GM18519 (cell line): ENCODE data around the gene ARHGAP29.
"Not testable (repeated sequence)": the region's sequence is repeated elsewhere in the genome, so short reads cannot be mapped to it uniquely, and the experiment has no call there.

Experiments used
- ATAC-seq: cut with Tn5 transposase; IDR thresholded peaks from one replicate; pipeline ENCODE4 v1.9.1; 2021; ENCODE audit warnings: mild to moderate bottlenecking, moderate library complexity; ENCODE audit not compliant: unreplicated experiment, low FRiP score

ARHGAP29 gene

DNA sequence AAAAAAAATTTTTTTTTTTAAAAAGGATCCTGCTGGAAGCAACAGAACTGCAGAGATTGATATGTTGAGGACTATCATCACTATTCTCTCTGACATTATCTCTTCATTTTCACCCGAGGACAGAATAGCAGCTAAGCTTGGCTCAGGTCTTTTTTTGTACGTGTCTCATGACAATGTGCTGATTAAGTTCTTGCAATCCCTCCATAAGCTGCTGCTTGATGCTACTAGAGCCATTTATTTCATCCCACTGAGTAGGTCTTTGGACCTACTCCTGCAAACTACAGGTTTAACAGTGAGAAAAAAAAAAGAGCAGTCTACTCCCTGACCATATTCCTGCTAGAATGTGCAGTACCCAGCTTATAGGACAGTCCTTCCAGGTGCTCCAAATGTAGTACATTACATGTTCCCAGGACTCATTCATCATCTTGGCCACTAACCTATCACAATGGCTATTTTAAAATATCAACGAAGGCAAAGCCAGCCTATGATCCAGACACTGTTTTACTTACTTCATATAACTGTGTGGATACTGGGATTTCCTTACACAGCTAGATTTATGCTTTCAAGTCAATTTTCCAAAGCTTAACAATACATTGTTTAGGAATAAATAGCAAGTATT, 54.1 kb downstream of the ARHGAP29 start:
- ATAC-seq = no peak

DNA sequence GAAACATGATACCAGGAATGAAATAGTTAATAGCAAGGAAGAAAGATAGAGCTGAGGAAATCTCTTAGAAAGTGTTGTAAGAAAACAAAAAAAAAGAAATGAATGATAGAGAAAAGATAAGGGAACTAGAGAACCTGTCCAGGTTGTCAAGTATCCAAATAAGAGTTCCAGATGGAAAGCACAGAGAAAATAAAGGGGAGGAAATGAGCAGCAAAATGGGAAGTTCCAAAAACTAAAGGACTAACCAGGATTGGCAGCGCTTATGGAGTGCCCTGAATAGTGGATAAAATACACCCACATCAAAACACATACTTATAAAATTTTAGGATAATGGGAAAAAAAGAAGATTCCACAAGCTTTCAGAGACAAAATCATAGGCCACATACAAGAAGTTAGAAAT, 55.2 kb downstream of the ARHGAP29 start:
- no peak for ATAC-seq

DNA sequence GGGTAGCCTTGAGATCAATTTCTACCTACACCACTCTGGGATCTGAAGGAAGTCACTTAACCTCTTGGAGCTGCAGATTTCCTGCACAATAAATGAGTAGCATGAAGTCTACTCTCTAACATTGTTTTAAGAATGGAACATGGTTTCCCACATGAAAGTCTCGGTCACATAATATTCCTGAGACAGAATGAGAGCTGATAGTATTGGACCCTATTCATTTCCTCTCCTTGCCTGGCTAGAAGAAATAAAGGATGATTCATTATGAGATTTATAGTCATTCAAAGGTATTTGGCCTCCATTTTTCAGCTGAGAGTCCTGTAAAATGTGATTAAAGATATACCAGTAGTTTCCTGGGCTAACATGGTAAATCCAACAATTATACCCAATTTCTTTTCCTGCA, 56.7 kb downstream of the ARHGAP29 start:
- ATAC-seq = no peak

DNA sequence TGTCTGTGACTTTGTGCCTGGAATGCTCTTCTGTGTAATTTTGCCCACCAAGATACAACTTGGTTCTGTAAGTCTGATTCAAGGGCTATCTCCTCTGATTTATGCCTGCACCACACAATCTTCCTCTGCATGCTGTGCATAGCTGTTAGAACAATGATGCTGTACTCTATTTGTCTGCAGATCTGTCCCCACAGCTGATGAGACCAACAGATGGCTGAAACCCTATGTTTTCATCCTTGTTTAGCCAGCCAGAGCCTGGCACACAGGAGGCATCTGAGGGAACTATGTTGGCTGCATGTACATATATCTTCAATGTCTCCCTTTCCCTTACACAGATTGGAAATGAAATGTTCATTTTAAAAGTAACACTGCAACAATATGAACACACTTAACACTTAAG, 58.5 kb downstream of the ARHGAP29 start:
- ATAC-seq = no peak

DNA sequence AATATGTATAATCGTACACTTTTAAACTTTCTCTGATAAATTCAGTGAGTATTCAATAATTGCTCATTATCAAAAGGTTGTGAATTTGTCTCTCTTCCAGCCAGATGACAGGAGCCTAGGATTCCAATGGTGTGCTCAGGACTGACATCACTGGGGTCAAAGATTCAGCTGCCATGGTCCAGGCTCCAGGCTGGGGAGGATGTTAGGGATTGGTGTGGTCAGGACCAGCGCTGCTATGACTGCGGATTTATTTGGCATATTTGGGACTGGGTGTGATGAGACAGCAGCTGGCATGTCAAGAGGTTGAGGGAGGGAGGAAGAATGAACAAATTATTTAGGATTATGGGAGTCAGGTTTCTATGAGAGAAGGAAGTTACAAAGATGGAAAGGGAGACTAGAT, 68.3 kb downstream of the ARHGAP29 start:
- no peak for ATAC-seq

DNA sequence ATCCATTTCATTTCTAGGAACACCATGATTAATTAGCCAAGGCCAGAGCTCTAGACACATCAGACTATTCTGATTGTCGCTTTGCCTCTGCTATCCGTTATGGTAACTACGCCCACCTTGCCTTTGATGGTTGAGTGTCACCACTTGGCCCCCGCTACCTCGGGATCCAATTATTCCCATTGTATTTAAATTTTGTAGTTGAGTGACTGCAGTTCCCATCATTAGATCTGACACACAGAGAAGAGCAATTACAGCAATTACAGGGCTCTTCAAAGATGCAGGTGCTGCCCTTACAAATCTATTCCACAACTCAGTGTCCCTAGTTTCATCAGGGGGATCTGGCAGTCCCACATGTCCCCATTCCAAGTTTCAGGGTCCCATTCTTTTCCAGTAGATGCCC, 71.5 kb downstream of the ARHGAP29 start:
- no peak for ATAC-seq

DNA sequence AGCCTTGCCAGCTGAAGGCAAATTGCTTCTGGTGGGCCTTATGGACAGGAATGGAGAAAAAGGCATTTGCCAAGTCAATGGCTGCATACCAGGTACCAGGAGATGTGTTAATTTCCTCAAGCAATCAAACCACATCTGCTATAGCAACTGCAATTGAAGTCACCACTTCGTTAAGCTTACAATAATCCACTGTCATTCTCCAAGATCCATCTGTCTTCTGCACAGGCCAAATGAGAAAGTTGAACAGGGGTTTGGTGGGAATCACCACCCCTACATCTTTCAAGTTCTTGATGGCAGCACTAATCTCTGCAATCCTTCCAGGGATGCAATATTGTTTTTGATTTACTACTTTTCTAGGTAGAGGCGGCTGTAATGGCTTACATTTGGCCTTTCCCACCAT, 72.5 kb downstream of the ARHGAP29 start:
- not testable (repeated sequence) for ATAC-seq

DNA sequence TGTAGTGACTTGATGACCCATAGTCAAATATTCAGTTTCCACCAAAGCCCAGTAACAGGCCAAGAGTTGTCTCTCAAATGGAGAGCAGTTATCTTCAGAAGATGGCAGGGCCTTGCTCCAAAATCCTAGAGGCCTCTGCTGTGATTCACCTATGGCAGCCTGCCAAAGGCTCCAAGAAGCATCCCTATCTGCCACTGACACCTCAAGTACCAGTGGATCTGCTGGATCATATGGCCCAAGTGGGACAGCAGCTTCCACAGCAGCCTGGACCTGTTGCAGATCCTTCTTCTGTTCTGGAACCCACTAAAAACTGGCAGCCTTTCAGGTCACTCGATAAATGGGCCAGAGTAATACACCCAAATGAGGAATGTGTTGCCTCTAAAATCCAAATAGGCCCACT, 73.3 kb downstream of the ARHGAP29 start:
- ATAC-seq = not testable (repeated sequence)

DNA sequence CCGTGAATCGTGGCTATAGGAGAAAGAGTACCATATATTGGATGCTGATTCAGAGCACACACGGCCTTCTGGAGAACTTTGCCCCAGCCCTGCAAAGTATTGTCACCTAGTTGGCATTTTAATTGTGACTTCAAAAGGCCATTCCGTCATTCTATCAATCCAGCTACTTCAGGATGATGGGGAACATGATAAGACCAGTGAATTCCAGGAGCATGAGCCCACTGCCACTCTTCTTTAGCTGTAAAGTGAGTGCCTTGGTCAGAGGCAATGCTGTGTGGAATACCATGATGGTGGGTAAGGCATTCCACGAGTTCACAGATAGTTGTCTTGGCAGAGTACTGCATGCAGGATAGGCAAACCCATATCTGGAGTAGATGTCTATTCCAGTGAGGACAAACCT, 74.1 kb downstream of the ARHGAP29 start:
- not testable (repeated sequence) for ATAC-seq

DNA sequence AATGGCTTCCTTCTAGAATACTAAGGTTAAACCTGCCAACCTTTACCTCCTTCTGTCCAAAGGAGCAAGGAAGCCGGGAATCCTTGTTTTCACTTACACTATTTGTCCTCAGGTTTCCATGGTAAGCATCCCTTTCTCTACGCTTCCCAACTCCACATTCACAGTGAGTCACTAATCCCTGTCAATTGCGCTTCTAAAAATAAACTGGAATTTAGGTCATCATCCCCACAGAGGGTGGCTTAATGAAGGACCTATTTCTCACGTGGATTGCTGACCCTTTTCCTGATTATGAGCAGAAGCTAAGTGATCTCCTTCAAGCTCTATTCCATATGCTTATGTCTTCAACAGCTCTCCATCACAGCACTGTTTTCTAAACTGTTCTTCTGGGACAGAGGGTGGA, 76.6 kb downstream of the ARHGAP29 start:
- no peak for ATAC-seq

DNA sequence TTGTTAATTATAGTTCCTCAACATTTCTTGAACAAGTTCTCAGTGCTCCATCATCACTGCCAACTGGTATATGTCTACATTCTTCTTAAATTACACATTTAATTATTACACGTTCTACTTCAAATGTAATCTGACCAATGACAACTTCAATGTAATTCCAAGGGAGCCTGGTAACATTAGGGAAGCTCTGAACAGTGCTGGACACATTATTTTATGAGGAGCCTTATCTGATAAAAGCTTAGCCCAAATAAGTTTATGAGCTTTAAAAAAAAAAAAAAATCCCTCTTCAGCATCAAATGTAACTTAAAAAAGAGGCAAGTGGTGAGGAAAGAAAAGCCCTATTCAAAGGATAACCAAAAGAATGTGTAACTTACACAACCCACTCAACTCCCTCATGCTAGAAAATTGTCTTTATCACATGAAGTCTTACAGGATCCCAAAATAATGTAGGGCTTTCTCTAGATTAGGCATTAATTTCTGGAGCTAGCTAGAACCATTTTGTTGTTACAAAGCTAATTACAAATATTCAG, 81.2 kb downstream of the ARHGAP29 start:
- ATAC-seq = no peak

DNA sequence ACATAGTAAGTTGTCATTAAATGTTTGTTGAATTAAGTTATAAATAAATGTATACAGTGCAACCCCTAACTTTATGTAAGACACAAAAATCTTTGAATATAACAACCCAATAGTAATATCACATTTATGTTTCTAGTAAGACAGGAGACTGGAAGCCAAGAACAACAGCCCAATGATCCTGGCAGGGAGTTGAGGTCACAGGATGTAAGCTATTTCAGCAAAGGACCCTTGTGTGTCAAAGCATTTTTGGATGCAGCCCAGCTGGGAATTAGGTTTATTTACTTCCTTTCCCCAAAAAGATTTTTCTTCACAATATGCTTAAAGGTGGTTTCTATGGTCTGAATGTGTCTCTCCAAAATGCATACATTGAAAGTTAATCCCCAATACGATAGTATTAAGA, 82.4 kb downstream of the ARHGAP29 start:
- ATAC-seq = no peak

DNA sequence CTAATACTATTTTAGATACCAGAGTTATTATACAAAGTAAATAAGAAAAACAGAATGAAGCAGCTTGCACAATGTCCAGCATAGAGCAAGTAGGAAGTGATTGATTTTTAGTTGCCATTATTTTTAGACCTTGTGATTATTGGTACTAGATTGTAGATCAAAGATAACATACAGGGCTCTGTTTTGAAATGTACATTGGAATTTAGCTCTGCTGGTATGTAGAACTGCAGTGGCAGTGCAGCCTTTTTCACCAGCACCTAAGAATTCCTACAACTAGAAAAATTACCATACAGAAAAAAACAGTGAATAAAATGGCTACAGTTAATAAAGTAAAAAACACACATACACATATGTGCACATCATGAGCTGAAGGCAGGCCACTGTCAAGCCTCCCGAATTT, 84.3 kb downstream of the ARHGAP29 start:
- ATAC-seq = no peak

DNA sequence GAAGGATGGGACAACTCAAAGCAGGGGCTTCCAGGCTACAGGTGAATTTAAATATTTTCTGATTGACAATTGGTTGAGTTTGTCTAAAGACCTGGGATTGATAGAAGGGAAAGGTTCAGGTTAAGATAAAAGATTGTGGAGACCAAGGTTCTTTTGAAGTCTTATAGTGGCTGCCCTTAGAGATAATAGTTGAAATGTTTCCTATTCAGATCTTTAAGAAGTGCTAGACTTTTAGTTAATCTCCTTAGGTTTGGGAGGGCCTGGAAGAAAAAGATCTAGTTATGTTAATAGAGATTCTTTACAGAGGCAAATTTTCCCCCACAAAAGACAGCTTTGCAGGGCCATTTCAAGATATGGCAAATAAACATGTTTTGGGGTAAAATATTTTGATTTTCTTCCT, 88.2 kb downstream of the ARHGAP29 start:
- not testable (repeated sequence) for ATAC-seq

GRCh38 chr1:94146273-94146672, 91.1 kb downstream of the ARHGAP29 start:
- no peak for ATAC-seq

DNA sequence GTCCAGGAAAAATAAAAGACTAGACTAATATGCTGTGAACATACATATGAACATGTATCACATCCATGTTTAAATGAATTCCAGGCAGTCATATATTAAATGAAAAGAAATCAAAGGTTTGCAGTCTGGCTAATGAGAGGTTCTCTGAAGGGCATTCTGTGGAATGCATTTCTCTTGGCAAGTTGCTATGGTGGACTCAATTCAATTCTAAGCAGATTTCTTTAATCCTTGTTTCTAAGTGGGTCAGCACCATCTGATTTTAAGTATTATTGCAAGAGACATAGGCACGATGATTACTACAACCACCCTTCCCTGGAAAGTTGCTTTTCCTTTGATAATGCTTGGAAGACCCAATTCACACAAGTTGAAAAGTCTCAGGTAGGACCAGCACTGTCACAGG, 92.5 kb downstream of the ARHGAP29 start:
- ATAC-seq = no peak

GRCh38 chr1:94143809-94144176, 93.6 kb downstream of the ARHGAP29 start:
- ATAC-seq = no peak

GRCh38 chr1:94143173-94143808, 94.1 kb downstream of the ARHGAP29 start:
- no peak for ATAC-seq

- ATAC-seq = no peak
Observed at GRCh38 chr1:94142583-94142982, 94.8 kb downstream of the ARHGAP29 start.

DNA sequence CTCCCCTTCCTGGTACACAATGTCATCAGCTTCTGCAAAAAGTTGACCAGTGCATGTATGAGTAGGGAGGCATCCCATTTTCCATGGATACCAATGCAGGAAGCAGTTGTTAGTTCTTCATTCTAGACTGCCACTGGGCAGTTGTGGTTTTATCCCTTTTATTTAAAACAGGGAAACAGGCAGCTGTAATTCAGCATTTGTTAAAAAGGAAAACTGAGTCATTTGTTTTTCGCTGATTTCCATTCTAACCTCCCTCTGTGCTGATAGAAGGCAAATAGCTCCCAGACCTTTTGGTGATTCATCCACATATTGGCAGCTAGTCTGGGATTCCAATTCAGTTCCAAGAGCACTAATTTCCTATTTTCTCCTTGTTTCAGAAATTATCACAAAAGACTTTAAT, 95.4 kb downstream of the ARHGAP29 start:
- ATAC-seq = no peak

GRCh38 chr1:94132111-94132510, 105.3 kb downstream of the ARHGAP29 start:
- no peak for ATAC-seq

- ATAC-seq = no peak
Observed at GRCh38 chr1:94130851-94131595, 106.4 kb downstream of the ARHGAP29 start.
